GM10266 (cell line): ENCODE measurements around the gene FOCAD.

ENCODE experiments used
- DNase-seq: peaks from one replicate; pipeline ENCODE4 v3.0.0; 2012; ENCODE audit errors: extremely low spot score
- TF ChIP-seq, protein P1 (sequence below): IDR thresholded peaks from 2 replicates; pipeline ENCODE4 v1.5.1; 2012; ENCODE audit warnings: mild to moderate bottlenecking, low read depth; ENCODE audit not compliant: control insufficient read depth, insufficient read depth; ENCODE audit errors: missing control alignments

The FOCAD gene

DNA sequence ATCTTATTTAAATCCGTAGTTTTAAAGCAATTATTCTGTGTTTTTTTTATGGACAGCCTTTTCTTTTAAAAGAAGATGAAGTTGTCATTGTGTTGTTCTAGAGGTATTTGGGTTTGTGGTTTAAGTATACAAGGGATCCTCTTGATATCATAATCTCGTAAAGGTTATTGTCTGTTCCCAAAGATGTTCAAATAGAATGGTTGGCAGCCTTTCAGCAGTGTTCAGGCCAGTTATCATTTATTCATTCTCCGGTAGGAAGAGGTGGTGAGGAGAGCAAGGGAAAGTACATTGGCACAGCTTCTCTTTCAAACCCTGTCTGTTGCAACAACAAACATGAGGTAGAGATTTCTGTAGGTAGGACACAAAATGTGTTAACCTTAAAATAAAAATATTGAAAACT is 147.0 kb downstream of the FOCAD start:
- DNase-seq, result no peak
- TF ChIP-seq, protein P1, sequence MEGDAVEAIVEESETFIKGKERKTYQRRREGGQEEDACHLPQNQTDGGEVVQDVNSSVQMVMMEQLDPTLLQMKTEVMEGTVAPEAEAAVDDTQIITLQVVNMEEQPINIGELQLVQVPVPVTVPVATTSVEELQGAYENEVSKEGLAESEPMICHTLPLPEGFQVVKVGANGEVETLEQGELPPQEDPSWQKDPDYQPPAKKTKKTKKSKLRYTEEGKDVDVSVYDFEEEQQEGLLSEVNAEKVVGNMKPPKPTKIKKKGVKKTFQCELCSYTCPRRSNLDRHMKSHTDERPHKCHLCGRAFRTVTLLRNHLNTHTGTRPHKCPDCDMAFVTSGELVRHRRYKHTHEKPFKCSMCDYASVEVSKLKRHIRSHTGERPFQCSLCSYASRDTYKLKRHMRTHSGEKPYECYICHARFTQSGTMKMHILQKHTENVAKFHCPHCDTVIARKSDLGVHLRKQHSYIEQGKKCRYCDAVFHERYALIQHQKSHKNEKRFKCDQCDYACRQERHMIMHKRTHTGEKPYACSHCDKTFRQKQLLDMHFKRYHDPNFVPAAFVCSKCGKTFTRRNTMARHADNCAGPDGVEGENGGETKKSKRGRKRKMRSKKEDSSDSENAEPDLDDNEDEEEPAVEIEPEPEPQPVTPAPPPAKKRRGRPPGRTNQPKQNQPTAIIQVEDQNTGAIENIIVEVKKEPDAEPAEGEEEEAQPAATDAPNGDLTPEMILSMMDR, result no peak

DNA sequence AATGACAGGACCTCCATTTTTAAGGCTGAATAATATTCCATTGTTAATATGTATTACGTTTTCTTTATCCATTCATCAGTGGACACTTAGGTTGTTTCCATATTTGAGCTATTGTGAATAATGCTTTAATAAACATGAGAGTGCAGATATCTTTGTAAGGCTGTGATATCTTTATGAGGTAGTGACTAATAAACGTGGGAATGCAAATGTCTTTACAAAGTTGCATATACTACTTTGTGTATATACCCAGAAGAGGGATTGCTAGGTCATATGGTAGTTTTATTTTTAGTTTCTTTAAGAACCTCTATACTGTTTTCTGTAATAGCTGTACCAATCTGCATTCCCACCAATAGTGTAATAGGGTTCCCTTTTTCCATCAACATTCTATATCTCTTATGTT is 148.7 kb downstream of the FOCAD start:
- DNase-seq, result no peak
- TF ChIP-seq, protein P1, result no peak

DNA sequence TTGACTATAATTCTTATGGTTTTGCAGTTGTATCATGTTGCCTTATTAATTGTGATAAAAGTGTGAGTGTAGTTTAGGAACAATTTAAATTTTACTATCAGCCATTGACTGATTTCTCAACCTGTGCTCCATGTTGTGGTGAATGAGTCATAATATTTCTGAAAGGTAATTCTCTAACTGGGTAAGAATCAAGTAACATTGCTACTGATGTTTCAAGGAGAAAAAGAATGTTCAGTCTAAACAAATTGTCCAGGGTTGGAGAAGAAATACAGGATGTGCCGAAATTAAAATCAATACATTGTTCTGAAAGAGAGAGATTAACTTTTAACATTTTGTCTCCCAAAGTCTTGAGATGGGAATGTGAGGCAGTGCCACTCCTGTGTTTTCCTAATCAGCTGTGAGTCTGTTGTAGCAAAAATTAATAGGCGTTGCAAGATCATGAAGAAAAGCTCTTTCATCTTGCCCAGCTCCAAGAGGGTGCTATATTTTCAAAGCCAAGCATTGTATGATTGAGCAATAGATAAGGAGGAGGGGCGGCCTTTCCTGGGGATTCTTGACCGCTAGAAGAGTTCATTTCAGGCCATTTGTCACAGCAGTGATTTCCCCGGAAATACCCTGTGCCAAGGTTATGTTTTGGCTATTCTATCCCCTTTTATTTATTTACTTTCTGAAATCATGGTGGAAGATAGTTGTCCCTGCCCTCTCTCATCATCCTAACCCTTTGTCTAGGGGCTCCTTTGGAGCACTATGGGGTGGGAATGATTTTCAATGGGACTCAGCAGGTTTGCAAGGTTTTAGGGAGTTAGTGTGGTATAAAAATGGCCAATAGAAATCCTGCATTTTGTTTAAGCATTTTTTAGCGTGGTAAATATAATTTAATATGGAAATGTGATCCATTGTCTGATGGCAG is 151.6 kb downstream of the FOCAD start:
- TF ChIP-seq, protein P1, result no peak
- DNase-seq, result no peak

DNA sequence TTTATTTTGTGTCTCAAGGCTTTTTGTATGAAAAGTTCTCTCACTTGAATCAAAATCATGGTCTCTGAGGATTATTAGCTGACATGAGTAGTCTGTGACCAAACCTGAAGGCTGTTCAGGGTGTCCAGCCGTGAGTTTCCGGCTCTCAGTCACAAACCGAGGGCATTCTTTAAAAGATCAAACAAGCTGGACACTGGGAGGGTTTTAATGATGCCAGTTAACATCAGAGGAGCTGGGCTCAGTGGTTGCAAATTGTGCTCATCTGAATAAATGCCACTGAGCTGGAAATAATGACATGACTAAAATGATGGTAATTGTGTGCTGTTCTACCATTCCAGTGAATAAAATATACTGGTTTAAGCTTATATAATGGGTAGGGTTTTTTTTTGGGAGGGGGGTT is 153.1 kb downstream of the FOCAD start:
- DNase-seq, result no peak
- TF ChIP-seq, protein P1, result no peak

DNA sequence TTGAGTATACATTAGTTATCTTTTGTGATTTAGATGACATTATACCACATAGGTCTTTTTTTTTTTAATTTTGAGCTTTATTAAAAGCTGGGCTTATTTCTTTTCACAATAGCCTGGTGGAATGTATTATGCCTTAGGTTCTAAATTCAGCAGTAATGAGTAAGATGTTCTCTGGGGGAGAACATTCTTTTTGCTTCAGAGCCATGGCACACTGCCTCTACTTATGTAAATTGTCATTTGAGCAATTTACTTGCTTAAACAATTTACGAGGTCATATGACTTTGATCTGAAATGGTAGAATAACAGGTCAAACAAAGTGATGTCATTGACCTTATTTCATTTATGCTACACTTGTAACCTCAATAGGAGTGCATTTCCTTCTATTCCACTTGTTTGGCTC is 154.2 kb downstream of the FOCAD start:
- no peak for DNase-seq
- TF ChIP-seq, protein P1, result no peak

DNA sequence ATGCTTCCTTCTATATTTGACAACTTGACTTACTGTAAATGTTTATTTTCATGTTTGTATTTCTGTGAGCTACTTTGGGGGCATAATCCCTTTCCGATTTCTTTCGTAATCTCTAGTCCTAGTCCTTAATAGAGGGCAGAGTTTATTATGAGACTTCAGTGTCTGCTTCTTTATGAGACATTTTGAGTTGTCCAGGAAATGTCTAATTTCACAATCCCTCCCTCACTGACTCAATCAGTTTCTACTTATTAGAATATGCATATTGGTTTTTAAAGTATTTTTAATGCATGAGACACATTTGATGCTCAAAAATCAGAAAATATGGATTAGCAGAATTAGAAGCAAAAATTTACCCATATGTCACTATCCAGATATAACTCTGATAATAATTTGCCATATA is 160.9 kb downstream of the FOCAD start:
- TF ChIP-seq, protein P1, result no peak
- DNase-seq, result no peak

DNA sequence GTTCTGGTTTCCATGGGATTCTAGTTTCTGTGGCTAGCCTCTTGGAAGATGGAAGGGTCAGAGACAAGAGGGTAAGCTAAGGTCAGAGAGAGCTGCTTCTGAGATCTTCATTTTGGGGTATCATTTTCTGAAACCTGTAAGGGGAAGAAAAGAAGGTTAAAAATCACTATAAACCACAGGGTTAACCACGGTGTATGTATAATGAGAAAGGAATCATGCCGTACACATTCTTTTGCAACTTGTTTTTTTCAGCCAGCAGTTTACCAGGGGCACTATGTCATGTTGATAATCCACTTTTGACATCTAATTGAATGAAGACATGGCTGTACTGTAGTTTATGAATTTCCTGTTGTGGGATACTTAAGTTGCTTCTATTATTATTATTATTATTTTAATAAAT is 164.4 kb downstream of the FOCAD start:
- TF ChIP-seq, protein P1, result no peak

More for the DNA sequence above, 164.4 kb downstream of the FOCAD start:
- DNase-seq, result no peak
